ENCODE measurements around the gene MAST1.

GRCh38 chr19:12886651-12886968 lies 48.3 kb downstream of the MAST1 start:
- no peak for TF ChIP-seq CTCF (IDR thresholded peaks at IDR 0.05)
- TF ChIP-seq POLR2A (IDR thresholded peaks at IDR 0.05), result no peak
